Measurements from ENCODE around the gene ARID1B. TPM values are rescaled to one million over a fixed set of nuclear protein-coding genes. Genes with fewer than 3 reads are reported as not detected.

ARID1B gene
- total and polyA plus RNA-seq, 9 of the 15 experiments (the other 6 are each of a cell fraction or from before 2014, with no cell fraction given) = 12.5 to 50.5 (median 25.8) TPM

- peaks cover 4% of the 10 kb centered on the region; the same call in 1 of the 3 replicates for H3K36me3 ChIP-seq (ENCODE audit: control insufficient read depth, insufficient read depth, low read length)
- no peak overlapping the region for H2AFZ ChIP-seq (ENCODE audit: low read depth, low read length)
- POLR2A ChIA-PET = interaction anchor here (0.6 kb wide), 1 partner anchor 65 kb away, joined by 3 read pairs; no protein-coding TSS in a partner anchor
- no peak overlapping the region for H3K4me2 ChIP-seq (ENCODE audit: insufficient read depth, low read length)
- CTCF ChIA-PET (ENCODE audit: low intra/inter-chr PET ratio) = no interaction called here
- no peak overlapping the region for H3K9ac ChIP-seq (ENCODE audit: insufficient read depth in 1 of 2, low read depth in 2 of 2, low read length in 2 of 2)
- no peak overlapping the region for H3K4me3 ChIP-seq
- intact Hi-C loops (cut with micrococcal nuclease) (no loop called here), in situ Hi-C loops (cut with MboI) (no loop called here)
- H3K27ac ChIP-seq (ENCODE audit: extremely low read depth, low read depth, low read length) = no peak overlapping the region
- FAIRE-seq (no peak), DNase-seq (ENCODE audit: extremely low read depth in 1 of 4, low spot score in 3 of 4) (no peak), ATAC-seq (no peak)
- no TSS peak for BruUV-seq (replicated peaks)
- H3K9me3 ChIP-seq (replicated peaks; ENCODE audit: control insufficient read depth, insufficient read depth, low read depth, low read length) = no peaks in the 10 kb centered on the region
- no peaks in the 10 kb centered on the region for H3K9me1 ChIP-seq (ENCODE audit: control insufficient read depth, insufficient read depth, low read length)
- WGBS (ENCODE audit: insufficient coverage, low coverage, missing lambda C conversion rate) = 58% methylated on average over 1 of the region's 1 CpG
- H3K79me2 ChIP-seq (ENCODE audit: control insufficient read depth, insufficient read depth, low read length) = peaks cover 4% of the 10 kb centered on the region; the same call in 2 of the 3 replicates
- peaks cover 0 to 30% of the 10 kb centered on the region in 2 experiments; a peak in 4 of 5 replicates for H3K4me1 ChIP-seq (replicated peaks in 1 of 2; ENCODE audit: control insufficient read depth in 2 of 2, insufficient read depth in 2 of 2, low read length in 2 of 2)
- H3K27me3 ChIP-seq (ENCODE audit: control insufficient read depth in 2 of 2, insufficient read depth in 2 of 2, low read length in 2 of 2) = no peaks in the 10 kb centered on the region
- H4K20me1 ChIP-seq (replicated peaks; ENCODE audit: control insufficient read depth, insufficient read depth, low read length) = no peaks in the 10 kb centered on the region
- TF ChIP-seq ZNF140 (CRISPR knock-in tag; IDR thresholded peaks at IDR 0.05) (no peak), ZNF407 (IDR thresholded peaks at IDR 0.05; ENCODE audit: low read depth) (no peak), ZSCAN32 (CRISPR knock-in tag; IDR thresholded peaks at IDR 0.05) (no peak), XRCC3 (IDR thresholded peaks at IDR 0.05) (no peak), HINFP (tag; conservative IDR thresholded peaks at IDR 0.05; ENCODE audit: low read depth) (no peak), BCLAF1 (IDR thresholded peaks at IDR 0.05; ENCODE audit: borderline replicate concordance in 1 of 2, control insufficient read depth in 1 of 2, low read depth in 2 of 2, low read length in 1 of 2) (no peak)
Measured at GRCh38 chr6:157104803-157105202, 327.6 kb downstream of the ARID1B start.
